Vagina (tissue), 2 donors: ENCODE results near the gene CDH13. TPM values are rescaled to one million over a fixed set of nuclear protein-coding genes. Genes with fewer than 3 reads are reported as not detected.

Experiments
- DNase-seq, 2 donors: peaks; one replicate each; pipeline ENCODE4 v3.0.0-alpha.2; 2017; ENCODE audit errors: extremely low spot score in 2 of 2
- H3K27ac ChIP-seq: fragments of 200-600 bp; sonication (generic); one replicate; pipeline ENCODE4 v1.5.1; 2019
- H3K27me3 ChIP-seq: fragments of 200-600 bp; sonication (generic); one replicate; pipeline ENCODE4 v1.5.1; 2019
- H3K36me3 ChIP-seq, 2 donors: fragments of 200-600 bp; sonication (generic); one replicate each; pipeline ENCODE4 v1.5.1; 2017 to 2019
- H3K4me1 ChIP-seq: fragments of 200-600 bp; sonication (generic); one replicate; pipeline ENCODE4 v1.5.1; 2019
- H3K4me3 ChIP-seq, 2 donors: fragments of 200-600 bp; sonication (generic); 1 replicate in 1 of 2; 2 replicates in 1 of 2; pipeline ENCODE4 v1.5.1; 2016 to 2019
- H3K9me3 ChIP-seq: fragments of 200-600 bp; sonication (generic); one replicate; pipeline ENCODE4 v1.5.1; 2019
- CTCF ChIP-seq, 3 experiments: fragments of 450-650 bp in 2 of 3; fragments of 200-600 bp in 1 of 3; sonication (generic) in 1 of 3; IDR thresholded peaks; one replicate each; pipeline ENCODE4 v1.5.1; 2017 to 2019; ENCODE audit warnings: antibody characterized with exemption in 3 of 3, mild to moderate bottlenecking in 2 of 3, moderate library complexity in 2 of 3
- POLR2A ChIP-seq, 2 donors: fragments of 450-650 bp; IDR thresholded peaks; one replicate each; pipeline ENCODE4 v1.6.1; 2017; ENCODE audit warnings: antibody characterized with exemption in 2 of 2, mild to moderate bottlenecking in 2 of 2, moderate library complexity in 2 of 2
- POLR2AphosphoS5 ChIP-seq, 2 donors: sonication (generic); formaldehyde crosslinking; IDR thresholded peaks; one replicate each; pipeline ENCODE4 v1.9.0; 2017; ENCODE audit warnings: antibody characterized with exemption in 2 of 2, mild to moderate bottlenecking in 2 of 2, low read depth in 1 of 2; ENCODE audit not compliant: insufficient read depth in 1 of 2
- intact Hi-C: fragments of 100-400 bp; cut with DNase I; formaldehyde crosslinking; loops from one replicate; pipeline ENCODE4 v1.15.1; 2023
- total RNA-seq: library from RNA; depleted of rRNA; stranded (reverse); fragments of >200 nt; gene quantifications from one replicate; pipeline ENCODE4 v1.2.3, GENCODE V29; 2016

The CDH13 gene
- total RNA-seq, 1 donor from 2014 or later, result 123 TPM

- TF ChIP-seq POLR2A (IDR thresholded peaks at IDR 0.05) (no peak), POLR2AphosphoS5 (IDR thresholded peaks at IDR 0.05; ENCODE audit: insufficient read depth in 1 of 2, low read depth in 1 of 2) (no peak), CTCF (IDR thresholded peaks at IDR 0.05) (no peak)
- DNase-seq, result no peak
- no peaks in the 10 kb centered on the region for H3K36me3 ChIP-seq
- no peak overlapping the region for H3K4me3 ChIP-seq
- H3K9me3 ChIP-seq, result no peaks in the 10 kb centered on the region
- no peaks in the 10 kb centered on the region for H3K4me1 ChIP-seq
- H3K27ac ChIP-seq, result no peak overlapping the region
- intact Hi-C loops, result no loop called here
- no peaks in the 10 kb centered on the region for H3K27me3 ChIP-seq
These were observed 1142.7 kb downstream of the CDH13 start for GRCh38 chr16:83769397-83770008.

GRCh38 chr16:83771306-83771942 lies 1144.7 kb downstream of the CDH13 start:
- no peak for DNase-seq
- intact Hi-C loops, result no loop called here

GRCh38 chr16:83772806-83773205 lies 1146.0 kb downstream of the CDH13 start:
- Histone ChIP-seq H3K4me1 (no peaks in the 10 kb centered on the region), H3K9me3 (no peaks in the 10 kb centered on the region), H3K27ac (no peak overlapping the region), H3K36me3 (no peaks in the 10 kb centered on the region), H3K27me3 (no peaks in the 10 kb centered on the region), H3K4me3 (no peak overlapping the region)
- TF ChIP-seq CTCF (IDR thresholded peaks at IDR 0.05) (no peak), POLR2A (IDR thresholded peaks at IDR 0.05) (no peak), POLR2AphosphoS5 (IDR thresholded peaks at IDR 0.05; ENCODE audit: insufficient read depth in 1 of 2, low read depth in 1 of 2) (no peak)
- intact Hi-C loops, result no loop called here
- no peak for DNase-seq

More at GRCh38 chr16:83771306-83771942, 1144.7 kb downstream of the CDH13 start:
- no peaks in the 10 kb centered on the region for H3K36me3 ChIP-seq
- no peak overlapping the region for H3K27ac ChIP-seq
- no peak for TF ChIP-seq POLR2AphosphoS5 (IDR thresholded peaks at IDR 0.05; ENCODE audit: insufficient read depth in 1 of 2, low read depth in 1 of 2)
- TF ChIP-seq POLR2A (IDR thresholded peaks at IDR 0.05), result no peak
- TF ChIP-seq CTCF (IDR thresholded peaks at IDR 0.05), result no peak
- no peaks in the 10 kb centered on the region for H3K9me3 ChIP-seq
- H3K4me1 ChIP-seq, result no peaks in the 10 kb centered on the region
- no peak overlapping the region for H3K4me3 ChIP-seq
- no peaks in the 10 kb centered on the region for H3K27me3 ChIP-seq

- Histone ChIP-seq H3K27me3 (no peaks in the 10 kb centered on the region), H3K27ac (no peak overlapping the region), H3K36me3 (no peaks in the 10 kb centered on the region), H3K9me3 (no peaks in the 10 kb centered on the region), H3K4me3 (no peak overlapping the region), H3K4me1 (no peaks in the 10 kb centered on the region)
- DNase-seq, result no peak
- intact Hi-C loops, result no loop called here
- TF ChIP-seq POLR2A (IDR thresholded peaks at IDR 0.05), result no peak
- no peak for TF ChIP-seq POLR2AphosphoS5 (IDR thresholded peaks at IDR 0.05; ENCODE audit: insufficient read depth in 1 of 2, low read depth in 1 of 2)
- TF ChIP-seq CTCF (IDR thresholded peaks at IDR 0.05), result no peak
These were observed 1147.3 kb downstream of the CDH13 start for GRCh38 chr16:83774066-83774465.

- intact Hi-C loops, result no loop called here
- H3K36me3 ChIP-seq, result no peaks in the 10 kb centered on the region
- DNase-seq, result no peak
- no peak overlapping the region for H3K27ac ChIP-seq
- peaks cover 14% of the 10 kb centered on the region for H3K4me1 ChIP-seq
- no peaks in the 10 kb centered on the region for H3K9me3 ChIP-seq
- no peaks in the 10 kb centered on the region for H3K27me3 ChIP-seq
- H3K4me3 ChIP-seq, result no peak overlapping the region
- TF ChIP-seq CTCF (IDR thresholded peaks at IDR 0.05), result no peak
- TF ChIP-seq POLR2AphosphoS5 (IDR thresholded peaks at IDR 0.05; ENCODE audit: insufficient read depth in 1 of 2, low read depth in 1 of 2), result no peak
- TF ChIP-seq POLR2A (IDR thresholded peaks at IDR 0.05), result no peak
These were observed 1150.2 kb downstream of the CDH13 start for GRCh38 chr16:83776944-83777343.
